NCI-H1930 (cell line): ENCODE measurements around the gene CERS6.
"Not testable (repeated sequence)": the region's sequence is repeated elsewhere in the genome, so short reads cannot be mapped to it uniquely, and the experiment has no call there.

Experiments
- DNase-seq, 2 experiments: peaks; one replicate each; lab custom pipeline; 2025; lab: John Stamatoyannopoulos, UW

The CERS6 gene

GRCh38 chr2:168734199-168734760 is 278.2 kb downstream of the CERS6 start:
- no peak for DNase-seq

DNA sequence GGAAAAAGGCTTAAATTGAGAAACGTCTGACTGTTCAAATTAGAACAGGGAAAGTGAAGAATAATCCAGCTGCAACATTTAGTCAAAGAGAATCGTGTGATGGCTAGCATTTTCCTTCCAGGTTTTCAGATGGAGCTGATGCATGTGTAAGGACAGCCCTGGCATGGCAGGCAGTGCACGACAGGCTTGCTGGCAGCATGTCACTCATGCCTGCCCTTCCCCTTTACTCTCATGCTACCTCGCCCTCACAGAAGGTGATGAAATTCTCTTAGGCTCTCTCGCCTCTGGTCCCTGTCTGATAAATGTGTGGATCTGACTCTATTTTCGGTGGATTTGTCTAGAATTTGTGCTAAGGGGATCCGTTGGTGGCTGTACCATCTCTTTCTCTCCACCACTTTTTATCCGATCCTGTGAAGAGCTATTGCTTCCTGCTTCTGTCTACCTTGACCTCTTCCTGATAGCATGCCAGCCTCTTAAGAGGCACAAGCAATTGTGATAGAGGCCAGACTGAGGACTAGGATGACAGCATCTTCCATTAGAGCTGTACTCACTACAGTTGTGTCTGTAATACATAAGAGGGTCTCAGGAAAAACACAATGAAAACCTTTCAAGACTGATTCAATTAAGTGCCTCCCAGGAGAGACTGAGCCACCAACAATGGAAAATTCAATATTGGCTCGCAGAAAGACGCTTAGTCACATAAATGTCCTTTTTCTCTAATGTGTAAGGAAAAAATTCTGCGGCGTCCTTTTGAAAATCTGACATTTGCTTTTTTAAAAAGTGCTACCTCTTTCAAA is 280.8 kb downstream of the CERS6 start:
- DNase-seq: peak; percentile 8 to 50

DNA sequence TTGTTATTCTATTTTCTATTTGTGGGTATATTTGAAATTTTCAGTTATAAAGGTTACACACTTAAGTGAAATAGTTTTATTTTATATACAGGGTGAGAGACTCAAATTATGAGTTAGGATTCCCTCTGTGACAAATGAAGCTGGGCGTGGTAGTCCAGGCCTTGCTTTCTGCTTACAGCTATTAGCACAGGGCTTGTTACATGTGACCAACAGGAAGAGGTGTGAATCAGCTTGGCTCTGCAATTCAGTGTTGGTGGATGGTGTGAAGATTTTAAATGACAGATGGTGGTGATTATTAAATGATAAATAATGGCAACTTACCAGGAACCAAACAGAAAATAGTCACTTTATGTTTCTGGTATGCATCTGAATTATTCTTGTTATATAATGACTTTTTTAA is 282.0 kb downstream of the CERS6 start:
- no peak for DNase-seq

DNA sequence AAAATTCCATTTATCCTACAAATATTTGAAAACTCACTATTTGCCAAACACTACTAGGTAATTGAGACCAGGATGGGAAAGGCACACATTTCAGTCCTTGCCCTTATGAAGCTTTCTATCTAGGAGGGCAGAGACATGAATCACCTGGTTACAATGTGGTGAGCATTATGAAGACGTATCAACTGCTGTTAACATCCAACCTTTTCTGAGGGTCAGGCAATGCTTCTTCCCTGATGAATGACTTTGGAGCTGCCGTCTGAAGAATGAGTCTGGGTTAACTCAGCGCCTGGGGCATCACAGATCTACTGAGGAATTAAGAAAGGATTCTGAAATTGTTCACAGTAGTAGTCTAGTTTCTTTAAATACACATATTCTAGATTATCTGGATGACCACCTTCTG is 284.3 kb downstream of the CERS6 start:
- DNase-seq: no peak

- no peak for DNase-seq
Measured at GRCh38 chr2:168740788-168741187, 284.7 kb downstream of the CERS6 start.

GRCh38 chr2:168742258-168742932 is 286.3 kb downstream of the CERS6 start:
- no peak for DNase-seq

DNA sequence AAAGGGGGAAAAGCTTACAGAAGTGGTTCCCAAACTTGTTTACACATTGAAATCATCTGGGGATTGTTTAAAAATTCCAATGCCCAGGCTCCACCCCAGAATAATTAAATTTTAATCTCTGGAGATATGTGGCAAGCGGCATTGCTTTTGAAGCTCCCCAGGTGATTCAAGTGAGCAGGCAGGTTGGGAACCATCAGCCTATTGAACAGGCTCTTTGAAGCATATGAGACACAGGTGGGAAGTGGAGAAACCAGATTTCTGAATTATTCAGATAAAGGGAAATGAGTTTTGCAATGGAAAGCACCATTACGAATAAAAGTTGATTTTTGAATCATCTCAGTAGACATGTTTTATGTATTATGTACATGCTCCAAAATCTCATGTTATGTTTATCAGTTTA is 288.8 kb downstream of the CERS6 start:
- no peak for DNase-seq

DNA sequence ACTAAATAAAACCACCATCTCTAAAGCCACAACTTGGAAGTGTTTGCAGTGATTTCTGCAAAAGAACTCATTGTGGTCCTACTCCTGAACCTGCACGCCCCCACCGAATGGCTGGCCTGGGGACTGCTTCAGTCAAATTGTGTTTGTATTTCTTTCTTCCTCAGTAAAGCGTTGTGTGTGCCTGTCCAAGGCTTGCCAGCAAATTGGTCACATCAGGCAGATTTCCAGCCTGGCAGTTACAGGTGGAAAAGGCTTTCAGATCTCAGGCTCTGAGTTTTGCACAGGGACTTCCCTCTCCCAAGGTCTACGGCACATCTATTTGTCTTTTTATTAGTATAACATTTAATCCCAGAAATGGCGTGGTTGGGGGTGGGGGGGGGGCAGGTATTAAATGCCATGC is 292.4 kb downstream of the CERS6 start:
- no peak for DNase-seq

- DNase-seq: no peak
Measured at GRCh38 chr2:168749297-168749696, 293.2 kb downstream of the CERS6 start.

- DNase-seq: no peak
Measured at GRCh38 chr2:168751104-168751740, 295.1 kb downstream of the CERS6 start.

GRCh38 chr2:168752361-168752760 is 296.3 kb downstream of the CERS6 start:
- DNase-seq: no peak

GRCh38 chr2:168753765-168754329 is 297.8 kb downstream of the CERS6 start:
- DNase-seq: no peak

GRCh38 chr2:168757223-168757622 is 301.2 kb downstream of the CERS6 start:
- no peak for DNase-seq

DNA sequence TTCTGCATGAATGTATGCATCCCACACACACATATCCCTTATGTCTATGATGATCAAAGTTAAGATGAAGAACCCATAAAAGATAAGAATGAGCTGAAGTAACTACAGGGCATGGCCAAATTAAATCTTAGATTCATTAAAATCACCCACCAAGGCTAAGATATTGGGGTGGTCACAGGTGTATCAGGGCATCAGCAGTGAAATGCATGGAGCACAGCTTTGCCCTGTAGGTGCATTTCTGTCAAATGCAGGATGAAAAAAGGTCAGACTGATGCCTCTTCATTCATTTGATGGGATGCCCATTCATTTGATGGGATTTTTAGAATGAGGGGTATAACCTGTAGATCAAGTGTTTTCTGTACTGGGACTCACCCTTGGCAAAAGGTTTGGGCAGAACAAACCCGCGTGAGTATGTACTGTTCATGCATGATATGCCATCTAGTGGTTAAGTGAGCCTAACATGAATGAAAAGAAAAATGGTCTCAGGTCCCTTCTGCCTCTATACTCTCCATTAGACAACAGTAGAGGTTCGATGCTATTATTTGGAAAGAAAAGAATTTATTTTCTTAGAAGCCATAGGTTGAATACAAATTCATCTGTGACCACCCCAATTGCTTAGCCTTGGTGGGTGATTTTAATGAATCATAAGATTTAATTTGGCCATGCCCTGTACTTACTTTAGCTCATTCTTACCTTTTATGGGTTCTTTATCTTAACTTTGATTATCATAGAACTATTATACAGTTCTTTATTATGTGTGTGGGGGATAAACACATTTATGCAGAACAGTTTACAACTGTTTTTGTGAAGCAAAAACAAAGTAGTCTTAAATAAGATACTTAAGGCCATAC is 303.1 kb downstream of the CERS6 start:
- DNase-seq: peak in 1 of 2 experiments; percentile 7

DNA sequence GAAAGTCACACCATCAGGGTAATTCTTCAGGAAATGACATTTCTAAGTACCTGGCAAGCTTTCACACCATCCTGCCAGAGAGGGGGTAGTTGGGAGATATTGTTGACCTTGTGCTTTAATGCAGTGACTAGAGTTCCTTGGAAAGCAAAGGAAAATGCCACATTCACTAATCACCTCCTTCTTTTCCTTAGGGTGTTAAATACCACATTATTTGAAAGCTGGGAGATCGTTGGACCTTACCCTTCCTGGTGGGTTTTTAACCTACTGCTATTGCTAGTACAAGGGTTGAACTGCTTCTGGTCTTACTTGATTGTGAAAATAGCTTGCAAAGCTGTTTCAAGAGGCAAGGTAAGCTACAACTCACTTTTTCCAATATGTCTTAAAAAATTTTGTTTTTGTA is 309.3 kb downstream of the CERS6 start:
- DNase-seq: no peak

DNA sequence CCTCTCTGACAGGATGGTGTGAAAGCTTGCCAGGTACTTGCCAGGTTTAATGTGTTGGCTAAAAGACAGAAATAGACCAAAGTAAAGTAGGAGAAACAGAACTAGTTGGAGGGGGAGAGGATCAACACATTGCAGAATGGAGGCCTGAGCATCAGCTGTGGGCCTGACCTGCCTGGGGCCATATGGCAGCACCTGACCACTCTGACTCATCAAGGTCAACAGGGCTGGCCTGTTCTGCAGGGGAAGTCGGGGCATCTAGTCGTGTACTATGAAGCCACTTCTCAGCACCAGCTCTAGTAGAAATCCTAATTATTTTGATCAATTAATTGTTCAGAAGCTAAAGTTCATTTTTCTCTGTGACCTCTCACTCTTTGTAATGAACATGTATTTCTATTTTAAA is 310.5 kb downstream of the CERS6 start:
- DNase-seq: no peak

- no peak for DNase-seq
Measured at GRCh38 chr2:168767258-168767657, 311.2 kb downstream of the CERS6 start.

GRCh38 chr2:168768357-168768756 is 312.3 kb downstream of the CERS6 start:
- DNase-seq: not testable (repeated sequence)

DNA sequence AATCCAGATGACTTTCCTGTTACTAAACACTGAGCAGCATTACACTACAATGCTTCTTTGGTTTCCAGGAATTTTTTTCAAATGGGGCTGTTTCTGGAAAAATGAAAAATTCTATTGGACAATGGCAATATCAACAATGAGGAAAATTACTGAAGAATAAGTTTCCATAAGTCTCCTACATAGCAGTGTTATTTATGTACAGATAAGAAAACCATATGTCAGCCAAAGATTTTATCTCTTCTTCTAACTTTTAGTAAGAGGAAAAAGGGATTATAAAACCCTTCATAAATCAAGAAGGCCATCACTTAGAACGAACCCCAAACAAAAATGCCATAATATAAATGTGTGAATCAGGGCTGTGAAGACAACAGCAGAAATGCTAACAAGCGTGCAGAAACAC is 314.7 kb downstream of the CERS6 start:
- DNase-seq: no peak

DNA sequence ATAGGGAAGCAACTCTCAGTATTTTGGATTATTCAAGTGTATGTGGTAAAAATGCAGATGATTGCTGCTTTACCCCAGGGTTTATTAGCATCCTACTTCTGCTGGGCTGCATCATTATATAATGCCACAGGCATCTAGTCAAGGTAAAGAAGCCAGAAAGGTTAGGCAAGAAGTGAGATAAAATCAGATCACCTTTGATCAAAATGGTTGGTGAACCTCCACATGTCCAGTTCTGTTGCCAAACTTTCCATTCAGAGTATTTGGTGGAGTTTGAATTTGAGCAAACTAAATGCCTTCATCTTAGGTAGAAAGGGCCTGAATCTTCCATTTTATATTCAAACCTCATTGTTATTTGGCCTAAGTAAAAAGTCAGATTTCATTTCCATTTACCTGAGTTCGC is 316.6 kb downstream of the CERS6 start:
- DNase-seq: no peak

GRCh38 chr2:168773128-168773527 is 317.1 kb downstream of the CERS6 start:
- no peak for DNase-seq
